IMR-90 (cell line): ENCODE results near the gene PCAT6. TPM values are rescaled to one million over a fixed set of nuclear protein-coding genes. Genes with fewer than 3 reads are reported as not detected.

Experiments used
- CHD1 ChIP-seq: IDR thresholded peaks from 2 replicates; pipeline ENCODE4 v1.6.1; 2012; ENCODE audit warnings: low read depth, low read length, improper control_type of control experiment
- MXI1 ChIP-seq: IDR thresholded peaks from 2 replicates; pipeline ENCODE4 v1.6.1; 2012; ENCODE audit warnings: low read depth, mild to moderate bottlenecking, low read length, moderate library complexity, borderline replicate concordance
- NFE2L2 ChIP-seq: fragments of 150-350 bp; IDR thresholded peaks from 2 replicates; pipeline ENCODE4 v1.6.1; 2016; ENCODE audit warnings: low read depth, mild to moderate bottlenecking, low read length
- polyA plus RNA-seq, 3 experiments: library from polyadenylated mRNA; depleted of rRNA; stranded (reverse); fragments of >200 nt; gene quantifications; 2 replicates each; pipeline ENCODE4 v1.2.3, GENCODE V29; 2012; ENCODE audit warnings: low replicate concordance in 1 of 3
- total RNA-seq: library from RNA; depleted of rRNA; stranded (reverse); fragments of >200 nt; gene quantifications from 2 replicates; pipeline ENCODE4 v1.2.3, GENCODE V29; 2012

The PCAT6 gene
- total and polyA plus RNA-seq, 2 of the 4 experiments (the other 2 are of a cell fraction): 5.8 TPM; not detected in 1

DNA sequence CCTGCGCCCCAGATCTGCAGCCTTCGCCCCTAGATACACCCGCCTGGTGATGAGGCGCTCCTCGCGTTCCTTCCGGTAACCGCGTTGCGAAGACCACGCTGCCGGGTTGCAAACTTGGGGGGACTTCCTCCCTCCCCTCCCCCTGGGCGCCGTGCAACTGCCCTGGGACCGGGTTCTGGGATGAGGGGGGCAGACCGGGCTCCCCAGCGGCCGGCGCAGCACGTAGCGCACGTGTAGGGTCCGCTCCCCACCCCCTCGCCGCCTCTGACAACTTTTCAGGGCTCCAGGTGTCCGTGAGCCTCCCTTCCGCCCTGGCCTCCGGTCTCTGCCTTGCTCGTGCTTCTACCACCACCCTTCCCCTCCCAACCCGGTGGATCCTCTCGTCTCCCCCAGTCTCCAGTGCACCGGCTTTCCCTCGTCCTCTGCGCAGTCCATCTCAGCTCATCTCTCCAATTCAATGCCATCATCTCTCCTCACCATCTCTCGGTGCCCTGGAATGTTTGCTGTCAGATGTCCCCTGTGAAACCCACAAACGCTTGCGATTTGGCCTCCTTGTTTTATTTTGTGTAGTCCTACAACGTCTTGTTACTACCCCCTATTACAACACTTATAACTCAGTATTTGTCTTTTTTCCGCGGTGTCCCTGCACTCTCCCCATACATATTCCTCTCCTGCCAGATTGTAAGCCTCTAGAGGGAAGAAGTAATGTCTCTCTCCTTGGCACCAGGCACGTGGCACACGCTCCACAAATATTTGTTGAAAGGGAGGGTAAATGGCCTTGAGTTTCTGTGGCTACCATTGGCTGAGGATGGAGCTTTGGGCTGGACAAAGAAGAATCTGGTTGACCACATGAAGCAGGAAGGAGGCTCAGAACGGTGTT, 782 bp downstream of the PCAT6 start (continued):
- TF ChIP-seq MXI1 (peak; percentile 70; the same call in 1 of the 2 replicates), NFE2L2 (no peak), CHD1 (no peak)
